Stomach (tissue), 9 donors: ENCODE results near the gene CTNND2. TPM values are rescaled to one million over a fixed set of nuclear protein-coding genes. Genes with fewer than 3 reads are reported as not detected.

ENCODE experiments used
- DNase-seq, 2 donors: peaks; one replicate each; pipeline versions ENCODE4 v3.0.0 to v3.0.0-alpha.2; 2013 to 2019
- H3K27ac ChIP-seq, 5 donors: fragments of 200-600 bp in 4 of 5; sonication (generic) in 4 of 5; one replicate each; pipeline ENCODE4 v1.5.1; 2013 to 2019; ENCODE audit warnings: mild to moderate bottlenecking in 1 of 5, moderate library complexity in 1 of 5
- H3K27me3 ChIP-seq, 3 donors: fragments of 200-600 bp; sonication (generic); one replicate each; pipeline ENCODE4 v1.5.1; 2017 to 2019; ENCODE audit warnings: mixed run types in 1 of 3
- H3K36me3 ChIP-seq, 4 donors: fragments of 200-600 bp; sonication (generic); 1 replicate in 3 of 4; 2 replicates in 1 of 4; pipeline ENCODE4 v1.5.1; 2016 to 2019
- H3K4me1 ChIP-seq, 4 donors: fragments of 200-600 bp; sonication (generic); one replicate each; pipeline ENCODE4 v1.5.1; 2016 to 2019
- H3K4me3 ChIP-seq, 4 donors: fragments of 200-600 bp; sonication (generic) in 3 of 4; one replicate each; pipeline ENCODE4 v1.5.1; 2016 to 2019; ENCODE audit warnings: mild to moderate bottlenecking in 1 of 4
- H3K9me3 ChIP-seq, 4 donors: fragments of 200-600 bp; sonication (generic); one replicate each; pipeline ENCODE4 v1.5.1; 2016 to 2019
- CTCF ChIP-seq, 7 experiments: fragments of 450-650 bp in 4 of 7; fragments of 200-600 bp in 3 of 7; sonication (generic) in 3 of 7; IDR thresholded peaks; one replicate each; pipeline ENCODE4 v1.5.1; 2016 to 2019; ENCODE audit warnings: antibody characterized with exemption in 7 of 7, control low read depth in 2 of 7, mild to moderate bottlenecking in 1 of 7
- EP300 ChIP-seq: sonication (generic); formaldehyde crosslinking; IDR thresholded peaks from one replicate; pipeline ENCODE4 v1.6.1; 2017; ENCODE audit warnings: antibody characterized with exemption
- POLR2A ChIP-seq, 4 donors: fragments of 450-650 bp; IDR thresholded peaks; one replicate each; pipeline ENCODE4 v1.6.1; 2016; ENCODE audit warnings: antibody characterized with exemption in 4 of 4, control low read depth in 2 of 4, mild to moderate bottlenecking in 1 of 4, moderate library complexity in 1 of 4
- POLR2AphosphoS5 ChIP-seq, 3 donors: sonication (generic); formaldehyde crosslinking; IDR thresholded peaks; one replicate each; pipeline ENCODE4 v1.6.1; 2016; ENCODE audit warnings: antibody characterized with exemption in 3 of 3
- WGBS, 5 donors: extraction: QIAGEN DNeasy Blood & Tissue Kit in 3 of 5; methylation state at CpG; one replicate each; pipeline versions ENCODE4 v1.1.5 to v1.1.7; 2013 to 2018; 5-methylcytosine and 5-hydroxymethylcytosine counted together
- intact Hi-C: fragments of 100-400 bp; cut with DNase I; formaldehyde crosslinking; loops from one replicate; pipeline ENCODE4 v1.15.1; 2023; ENCODE audit warnings: low total_unique reads
- polyA plus RNA-seq, 3 donors: library from polyadenylated mRNA; stranded (reverse); fragments of 200-250 nt; gene quantifications; one replicate each; pipeline ENCODE4 v1.2.3, GENCODE V29; 2013
- total RNA-seq, 5 donors: library from RNA; depleted of rRNA; stranded (reverse); fragments of >200 nt; gene quantifications; one replicate each; pipeline versions ENCODE4 v1.1.0 to v1.2.3, GENCODE V29; 2014 to 2016
- donor health status: healthy with polysubstance abuse.
- donor health status: Bipolar disorder and iron deficiency.
- donor health status: healthy.

Gene CTNND2
- total and polyA plus RNA-seq, 8 donors = 0.29 to 3.4 (median 2.0) TPM; not detected in 2

DNA sequence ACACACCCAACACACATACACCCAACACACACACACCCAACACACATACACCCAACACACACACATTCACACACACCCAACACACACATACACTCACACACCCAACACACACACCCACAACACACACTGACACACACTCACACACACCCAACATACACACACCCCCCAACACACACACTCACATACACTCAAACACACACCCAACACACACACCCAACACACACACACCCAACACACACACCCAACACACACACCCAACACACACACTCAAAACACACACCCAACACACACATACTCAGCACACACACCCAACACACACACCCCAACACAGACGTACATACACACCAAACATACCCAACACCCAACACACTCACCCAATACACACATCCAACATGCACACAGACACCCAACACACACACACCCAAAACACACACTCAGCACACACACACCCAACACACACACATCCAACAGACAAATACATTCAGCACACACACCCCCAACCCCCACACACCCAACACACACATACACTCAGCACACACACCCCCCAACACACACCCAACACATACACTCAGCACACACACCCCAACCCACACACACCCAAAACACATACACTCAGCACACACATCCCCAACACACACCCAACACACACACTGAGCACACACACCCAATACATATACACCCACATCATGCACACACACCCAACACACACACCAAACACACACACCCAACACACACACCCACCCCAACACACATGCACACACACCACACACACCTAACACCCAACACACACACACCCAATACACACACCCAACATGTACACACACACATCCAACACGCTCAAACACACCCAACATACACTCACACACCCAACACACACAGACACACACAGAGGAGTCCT, 663.7 kb downstream of the CTNND2 start:
- H3K27ac ChIP-seq = no peak overlapping the region
- intact Hi-C loops = no loop called here
- H3K36me3 ChIP-seq = no peaks in the 10 kb centered on the region
- no peaks in the 10 kb centered on the region for H3K9me3 ChIP-seq
- TF ChIP-seq POLR2A (IDR thresholded peaks at IDR 0.05) (no peak), CTCF (IDR thresholded peaks at IDR 0.05) (no peak), EP300 (no peak), POLR2AphosphoS5 (IDR thresholded peaks at IDR 0.05) (no peak)
- no peaks in the 10 kb centered on the region for H3K27me3 ChIP-seq
- no peak for DNase-seq
- H3K4me3 ChIP-seq = no peak overlapping the region
- H3K4me1 ChIP-seq = no peaks in the 10 kb centered on the region
- WGBS, 5 donors = 80 to 95% (median 90%) methylated on average over 2 of the region's 2 CpGs

DNA sequence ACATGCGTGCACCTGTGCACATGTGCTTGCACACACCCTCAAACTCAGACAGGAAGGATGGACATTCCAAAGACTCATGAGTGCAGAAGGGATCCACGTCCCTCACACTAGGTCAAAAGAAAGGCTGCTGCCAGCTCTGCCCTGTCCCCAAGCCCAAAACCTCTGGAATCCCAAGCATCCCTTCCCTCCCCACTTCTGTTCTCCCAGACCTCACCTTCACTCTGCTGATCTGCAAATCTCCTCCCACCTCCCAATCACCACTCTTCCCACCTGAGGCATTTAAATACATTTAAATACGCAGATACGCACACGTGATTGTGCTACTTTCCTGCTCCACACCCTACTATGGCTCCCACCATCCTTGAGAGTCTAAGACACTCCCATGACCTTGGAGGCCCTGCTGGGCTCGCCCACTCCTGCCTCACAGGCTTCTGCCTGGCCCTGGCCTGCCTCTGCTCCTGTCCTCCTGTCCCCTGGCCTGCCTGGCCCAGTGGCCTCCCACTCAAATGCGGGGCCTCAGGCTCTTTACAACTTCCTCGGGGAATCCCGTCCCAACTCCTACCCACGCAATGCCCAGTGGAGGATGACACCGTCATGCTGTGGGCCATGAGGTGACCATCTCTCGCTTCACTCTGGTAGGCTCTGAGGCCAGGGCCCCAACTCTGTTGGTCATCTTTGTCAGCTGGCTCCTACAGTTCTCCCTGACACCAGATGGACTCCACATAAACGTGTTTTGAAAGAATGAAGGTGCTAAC, 664.8 kb downstream of the CTNND2 start:
- Histone ChIP-seq H3K4me1 (no peaks in the 10 kb centered on the region), H3K36me3 (no peaks in the 10 kb centered on the region), H3K27ac (no peak overlapping the region), H3K4me3 (no peak overlapping the region), H3K27me3 (no peaks in the 10 kb centered on the region), H3K9me3 (no peaks in the 10 kb centered on the region)
- TF ChIP-seq CTCF (IDR thresholded peaks at IDR 0.05) (no peak), POLR2A (IDR thresholded peaks at IDR 0.05) (no peak), EP300 (no peak), POLR2AphosphoS5 (IDR thresholded peaks at IDR 0.05) (no peak)
- intact Hi-C loops = no loop called here
- WGBS, 5 donors = 82 to 93% (median 86%) methylated on average over 13 of the region's 13 CpGs
- no peak for DNase-seq

DNA sequence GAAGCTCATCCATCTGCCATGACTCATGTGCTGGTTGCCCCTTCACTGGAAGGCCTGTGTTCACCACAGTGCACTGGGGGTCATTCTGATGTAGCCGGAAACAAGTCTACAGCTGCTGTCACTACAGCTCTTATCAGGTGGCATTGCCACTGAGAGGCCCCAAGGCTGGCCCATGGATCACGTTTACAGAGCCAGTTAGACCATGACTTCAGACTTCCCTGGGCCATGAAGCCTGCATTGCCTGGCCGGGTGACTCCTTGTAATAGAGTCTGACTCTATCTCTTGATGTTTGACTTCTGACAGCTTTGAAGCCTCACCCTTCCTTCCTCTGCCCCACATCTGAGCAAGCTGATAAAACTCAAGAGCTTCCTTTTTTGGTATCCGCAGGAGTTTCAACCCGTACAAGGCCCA, 669.7 kb downstream of the CTNND2 start:
- no peak overlapping the region for H3K4me3 ChIP-seq
- H3K36me3 ChIP-seq = no peaks in the 10 kb centered on the region
- peaks cover 0 to 13% (median 9%) of the 10 kb centered on the region in 4 donors for H3K9me3 ChIP-seq
- intact Hi-C loops = no loop called here
- TF ChIP-seq POLR2AphosphoS5 (IDR thresholded peaks at IDR 0.05) = no peak
- no peak for TF ChIP-seq EP300
- TF ChIP-seq POLR2A (IDR thresholded peaks at IDR 0.05) = no peak
- peak in 1 of 2 donors; percentile 40 for DNase-seq
- H3K4me1 ChIP-seq = no peaks in the 10 kb centered on the region
- WGBS, 5 donors = 52 to 69% (median 62%) methylated on average over 5 of the region's 5 CpGs
- H3K27me3 ChIP-seq = no peaks in the 10 kb centered on the region
- H3K27ac ChIP-seq = no peak overlapping the region

- intact Hi-C loops = no loop called here
- Histone ChIP-seq H3K9me3 (peaks cover 0 to 13% (median 9%) of the 10 kb centered on the region in 4 donors), H3K27me3 (no peaks in the 10 kb centered on the region), H3K27ac (no peak overlapping the region), H3K4me1 (no peaks in the 10 kb centered on the region), H3K4me3 (no peak overlapping the region), H3K36me3 (no peaks in the 10 kb centered on the region)
- no peak for DNase-seq
- TF ChIP-seq CTCF (IDR thresholded peaks at IDR 0.05) (no peak), POLR2A (IDR thresholded peaks at IDR 0.05) (no peak), POLR2AphosphoS5 (IDR thresholded peaks at IDR 0.05) (no peak), EP300 (no peak)
- 84 to 94% (median 91%) methylated on average over 3 of the region's 3 CpGs for WGBS, 5 donors
These were observed 673.4 kb downstream of the CTNND2 start for GRCh38 chr5:11230890-11231289.
